Effector memory CD8-positive, alpha-beta T cell (primary cell): ENCODE measurements around the gene CALN1.
"Not testable (repeated sequence)": the region's sequence is repeated elsewhere in the genome, so short reads cannot be mapped to it uniquely, and the experiment has no call there.

Experiments
- ATAC-seq: fragments of 150-1000 bp; cut with Tn5 transposase; replicated peaks from 2 replicates; pipeline ENCODE4 v1.10.0; 2021; ENCODE audit warnings: mild to moderate bottlenecking, moderate library complexity
- DNase-seq, 3 experiments: peaks; one replicate each; pipeline ENCODE4 v3.0.0; 2021
- H3K27ac Mint-ChIP-seq, 2 donors: one replicate each; pipeline ENCODE4 v1.8.0; 2022; ENCODE audit warnings: mild to moderate bottlenecking in 2 of 2, mixed read lengths in 2 of 2, moderate library complexity in 2 of 2
- H3K27me3 Mint-ChIP-seq, 2 donors: one replicate each; pipeline ENCODE4 v1.8.0; 2022; ENCODE audit warnings: mixed read lengths in 2 of 2
- H3K36me3 Mint-ChIP-seq: one replicate; pipeline ENCODE4 v1.8.0; 2022; ENCODE audit warnings: mild to moderate bottlenecking, moderate library complexity, mixed read lengths; ENCODE audit not compliant: insufficient read depth
- H3K4me1 Mint-ChIP-seq, 2 donors: one replicate each; pipeline ENCODE4 v1.8.0; 2022; ENCODE audit warnings: low read depth in 2 of 2, mixed read lengths in 2 of 2
- H3K4me3 Mint-ChIP-seq, 2 donors: one replicate each; pipeline ENCODE4 v1.8.0; 2022; ENCODE audit warnings: mild to moderate bottlenecking in 2 of 2, mixed read lengths in 2 of 2, moderate library complexity in 2 of 2
- H3K9me3 Mint-ChIP-seq, 2 donors: one replicate each; pipeline ENCODE4 v1.8.0; 2022; ENCODE audit warnings: mixed read lengths in 2 of 2
- total RNA-seq, 9 experiments: gene quantifications; one replicate each; lab custom pipeline; 2026; lab: John Stamatoyannopoulos, UW

CALN1 gene
- total RNA-seq: 0 to 0.06 (median 0) reads per million in 9 experiments

- H3K36me3 Mint-ChIP-seq, H3K27me3 Mint-ChIP-seq, H3K9me3 Mint-ChIP-seq, H3K4me1 Mint-ChIP-seq, H3K27ac Mint-ChIP-seq, H3K4me3 Mint-ChIP-seq, DNase-seq, ATAC-seq: not testable (repeated sequence)
These were observed at the start of gene CALN1 for GRCh38 chr7:72412121-72412618. Gene CALN1, minus strand, starts transcription at chr7:72412338.

DNA sequence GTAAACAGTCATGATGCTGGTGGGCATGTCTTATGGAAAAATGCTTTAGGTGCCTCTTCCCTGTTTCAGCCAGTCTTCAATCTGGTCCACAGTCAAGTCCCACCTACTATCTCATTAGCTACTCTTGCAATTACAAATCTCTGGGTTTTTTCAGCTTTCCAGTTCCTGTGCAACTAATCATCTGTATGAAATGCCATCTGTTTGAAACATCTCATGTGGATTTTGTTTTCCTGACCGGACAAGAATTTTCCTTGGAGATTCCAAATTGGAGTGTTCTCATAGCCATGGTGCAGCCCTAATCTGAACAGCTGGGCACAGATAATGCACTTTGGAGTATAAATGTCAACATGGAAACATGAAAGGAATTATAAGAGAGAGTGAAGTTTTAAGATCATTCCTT lies 41.3 kb upstream of the CALN1 start:
- Mint-ChIP-seq H3K36me3 (no peaks in the 10 kb centered on the region), H3K27ac (no peak overlapping the region), H3K9me3 (peaks cover 2 to 7% of the 10 kb centered on the region in 2 donors), H3K27me3 (peaks cover 0 to under 1% of the 10 kb centered on the region in 2 donors), H3K4me1 (no peaks in the 10 kb centered on the region), H3K4me3 (no peak overlapping the region)
- DNase-seq (no peak), ATAC-seq (no peak)

GRCh38 chr7:72447465-72448204 lies 35.5 kb upstream of the CALN1 start:
- Mint-ChIP-seq H3K4me3 (no peak overlapping the region), H3K9me3 (peaks cover 0 to 8% of the 10 kb centered on the region in 2 donors), H3K4me1 (no peaks in the 10 kb centered on the region), H3K27ac (no peak overlapping the region), H3K36me3 (peaks cover 3% of the 10 kb centered on the region), H3K27me3 (peaks cover 0 to 41% of the 10 kb centered on the region in 2 donors)
- DNase-seq (no peak), ATAC-seq (no peak)

GRCh38 chr7:72446591-72447462 lies 34.7 kb upstream of the CALN1 start:
- no peak for DNase-seq
- Mint-ChIP-seq H3K27me3 (peaks cover 0 to 41% of the 10 kb centered on the region in 2 donors), H3K27ac (no peak overlapping the region), H3K4me1 (no peaks in the 10 kb centered on the region), H3K36me3 (peaks cover 3% of the 10 kb centered on the region), H3K9me3 (peaks cover 0 to 8% of the 10 kb centered on the region in 2 donors), H3K4me3 (no peak overlapping the region)
- ATAC-seq: no peak

DNA sequence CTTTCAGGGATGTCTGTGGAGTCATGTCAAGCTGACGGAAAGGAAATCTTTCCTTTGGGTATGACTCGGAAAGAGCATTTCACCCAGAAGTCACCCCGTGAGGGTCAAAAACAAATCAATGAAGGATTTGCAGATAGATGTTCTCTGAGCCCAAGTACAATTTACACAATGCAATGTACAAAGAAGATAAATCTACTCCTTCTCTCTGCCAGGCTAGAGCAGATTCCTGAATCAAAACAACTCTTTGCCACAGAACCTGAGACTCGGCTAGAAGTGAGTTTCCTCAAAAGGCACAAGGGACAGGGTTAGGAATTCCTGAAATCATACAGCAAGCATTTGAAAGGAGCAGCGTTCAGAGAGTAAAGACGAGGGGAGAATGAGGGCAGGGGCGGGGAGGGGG lies 34.0 kb upstream of the CALN1 start:
- no peak overlapping the region for H3K4me3 Mint-ChIP-seq
- H3K9me3 Mint-ChIP-seq: peaks cover 0 to 8% of the 10 kb centered on the region in 2 donors
- ATAC-seq: no peak
- DNase-seq: no peak
- no peak overlapping the region for H3K27ac Mint-ChIP-seq
- peaks cover 3% of the 10 kb centered on the region for H3K36me3 Mint-ChIP-seq
- no peaks in the 10 kb centered on the region for H3K4me1 Mint-ChIP-seq
- peaks cover 0 to 41% of the 10 kb centered on the region in 2 donors for H3K27me3 Mint-ChIP-seq

DNA sequence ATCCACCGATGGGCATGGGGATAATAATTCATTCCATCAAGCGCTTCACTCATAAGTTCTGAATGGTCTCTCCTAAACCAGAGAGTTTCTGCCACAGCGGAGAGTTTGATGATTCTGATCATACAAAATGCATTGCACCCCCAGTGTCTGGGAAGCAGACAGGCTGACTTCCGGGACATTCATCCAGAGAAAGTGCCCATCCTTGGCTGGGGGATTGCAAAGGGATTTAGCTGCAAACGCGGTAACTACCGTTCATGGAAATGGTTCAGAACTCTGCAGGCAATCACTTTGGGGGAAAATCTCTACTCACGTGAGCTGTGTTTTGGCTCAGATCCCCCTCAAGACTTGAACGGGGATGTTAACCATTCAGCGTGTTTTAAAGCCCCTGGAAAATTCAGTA lies 33.4 kb upstream of the CALN1 start:
- H3K27me3 Mint-ChIP-seq: peaks cover 0 to 41% of the 10 kb centered on the region in 2 donors
- peaks cover 3% of the 10 kb centered on the region for H3K36me3 Mint-ChIP-seq
- H3K4me1 Mint-ChIP-seq: no peaks in the 10 kb centered on the region
- peaks cover 0 to 8% of the 10 kb centered on the region in 2 donors for H3K9me3 Mint-ChIP-seq
- ATAC-seq (no peak), DNase-seq (no peak)
- H3K27ac Mint-ChIP-seq: no peak overlapping the region
- H3K4me3 Mint-ChIP-seq: no peak overlapping the region

DNA sequence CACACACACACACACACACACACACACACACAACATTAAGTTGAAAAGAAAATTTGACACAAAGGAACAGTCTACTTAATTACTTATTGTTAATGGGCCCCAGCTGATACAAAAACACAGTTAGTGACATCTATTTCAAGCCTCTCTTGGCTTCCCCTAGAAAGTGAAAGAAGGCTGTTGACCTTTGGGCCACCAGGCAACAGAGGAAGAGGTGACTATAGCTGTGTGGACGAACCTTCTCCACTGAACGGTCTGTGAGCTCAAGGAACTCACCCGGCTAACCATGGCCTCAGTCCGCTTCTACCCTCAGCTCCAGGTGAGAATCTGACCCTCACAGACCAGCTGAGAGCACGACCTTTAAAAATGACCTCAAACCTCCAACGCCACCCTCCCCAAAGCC lies 32.9 kb upstream of the CALN1 start:
- no peak overlapping the region for H3K4me3 Mint-ChIP-seq
- peaks cover 0 to 41% of the 10 kb centered on the region in 2 donors for H3K27me3 Mint-ChIP-seq
- DNase-seq: no peak
- peaks cover 0 to 8% of the 10 kb centered on the region in 2 donors for H3K9me3 Mint-ChIP-seq
- no peaks in the 10 kb centered on the region for H3K4me1 Mint-ChIP-seq
- no peak overlapping the region for H3K27ac Mint-ChIP-seq
- ATAC-seq: no peak
- peaks cover 3% of the 10 kb centered on the region for H3K36me3 Mint-ChIP-seq

- Mint-ChIP-seq H3K9me3 (peaks cover 0 to 8% of the 10 kb centered on the region in 2 donors), H3K4me1 (no peaks in the 10 kb centered on the region), H3K27ac (no peak overlapping the region), H3K27me3 (peaks cover 0 to 41% of the 10 kb centered on the region in 2 donors), H3K36me3 (peaks cover 3% of the 10 kb centered on the region), H3K4me3 (no peak overlapping the region)
- no peak for DNase-seq
- ATAC-seq: no peak
These were observed 32.1 kb upstream of the CALN1 start for GRCh38 chr7:72444026-72444776.

DNA sequence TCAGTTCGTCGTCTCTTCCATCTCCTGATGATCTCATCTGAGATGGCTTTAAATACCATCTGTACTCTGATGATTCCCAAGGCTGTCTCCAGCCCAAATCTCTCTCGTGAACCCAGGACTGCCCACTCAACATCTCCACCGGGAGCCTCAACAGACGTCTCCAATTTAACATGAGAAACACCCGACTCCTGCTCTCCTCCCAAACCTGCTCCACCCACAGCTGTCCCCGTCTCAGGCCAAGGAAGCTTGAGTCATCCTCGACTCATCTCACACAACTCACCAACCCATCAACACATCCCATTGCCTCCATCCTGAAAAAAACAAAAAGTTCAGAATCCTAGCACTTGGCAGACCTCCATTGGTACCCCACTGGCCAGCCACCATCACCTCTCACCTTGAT lies 29.7 kb upstream of the CALN1 start:
- DNase-seq: no peak
- peaks cover 3% of the 10 kb centered on the region for H3K36me3 Mint-ChIP-seq
- no peaks in the 10 kb centered on the region for H3K4me1 Mint-ChIP-seq
- no peak overlapping the region for H3K4me3 Mint-ChIP-seq
- no peak for ATAC-seq
- peaks cover 0 to 5% of the 10 kb centered on the region in 2 donors for H3K9me3 Mint-ChIP-seq
- no peak overlapping the region for H3K27ac Mint-ChIP-seq
- peaks cover 0 to 31% of the 10 kb centered on the region in 2 donors for H3K27me3 Mint-ChIP-seq

- no peak overlapping the region for H3K4me3 Mint-ChIP-seq
- no peak for ATAC-seq
These were observed 26.4 kb upstream of the CALN1 start for GRCh38 chr7:72438491-72438890.

GRCh38 chr7:72437610-72438009 lies 25.5 kb upstream of the CALN1 start:
- Mint-ChIP-seq H3K4me3 (no peak overlapping the region), H3K36me3 (no peaks in the 10 kb centered on the region), H3K4me1 (no peaks in the 10 kb centered on the region), H3K27me3 (no peaks in the 10 kb centered on the region), H3K9me3 (peaks cover 0 to 5% of the 10 kb centered on the region in 2 donors), H3K27ac (no peak overlapping the region)
- ATAC-seq (no peak), DNase-seq (no peak)

More at GRCh38 chr7:72438491-72438890, 26.4 kb upstream of the CALN1 start:
- peaks cover 0 to 6% of the 10 kb centered on the region in 2 donors for H3K27me3 Mint-ChIP-seq
- H3K4me1 Mint-ChIP-seq: no peaks in the 10 kb centered on the region
- H3K27ac Mint-ChIP-seq: no peak overlapping the region
- no peak for DNase-seq
- no peaks in the 10 kb centered on the region for H3K36me3 Mint-ChIP-seq
- H3K9me3 Mint-ChIP-seq: peaks cover 0 to 5% of the 10 kb centered on the region in 2 donors

GRCh38 chr7:72437061-72437585 lies 25.0 kb upstream of the CALN1 start:
- Mint-ChIP-seq H3K27ac (no peak overlapping the region), H3K4me1 (no peaks in the 10 kb centered on the region), H3K27me3 (no peaks in the 10 kb centered on the region)

More at GRCh38 chr7:72437061-72437585, 25.0 kb upstream of the CALN1 start:
- Mint-ChIP-seq H3K36me3 (no peaks in the 10 kb centered on the region), H3K9me3 (peaks cover 0 to 5% of the 10 kb centered on the region in 2 donors), H3K4me3 (no peak overlapping the region)
- DNase-seq: no peak
- no peak for ATAC-seq
